Esophagus muscularis mucosa (tissue), 4 donors: Measurements from ENCODE around the gene RAPGEF1. TPM values are rescaled to one million over a fixed set of nuclear protein-coding genes. Genes with fewer than 3 reads are reported as not detected.

Source experiments
- DNase-seq: peaks from one replicate; pipeline ENCODE4 v3.0.0-alpha.2; 2017; ENCODE audit errors: extremely low spot score
- H3K27ac ChIP-seq, 4 donors: fragments of 200-600 bp; sonication (generic); replicated peaks in 1 of 4; 1 replicate in 3 of 4; 2 replicates in 1 of 4; pipeline ENCODE4 v1.5.1; 2016 to 2019; ENCODE audit warnings: mild to moderate bottlenecking in 1 of 4
- H3K27me3 ChIP-seq, 4 donors: fragments of 200-600 bp; sonication (generic); one replicate each; pipeline versions ENCODE4 v1.5.1 to v1.6.0; 2016 to 2019
- H3K36me3 ChIP-seq, 4 donors: fragments of 200-600 bp; sonication (generic); one replicate each; pipeline ENCODE4 v1.5.1; 2016 to 2019
- H3K4me1 ChIP-seq, 4 donors: fragments of 200-600 bp; sonication (generic); one replicate each; pipeline ENCODE4 v1.5.1; 2016 to 2019
- H3K4me3 ChIP-seq, 4 donors: fragments of 200-600 bp; sonication (generic); 1 replicate in 2 of 4; 2 replicates in 2 of 4; pipeline ENCODE4 v1.5.1; 2016 to 2019; ENCODE audit warnings: mild to moderate bottlenecking in 4 of 4, moderate library complexity in 1 of 4
- H3K9me3 ChIP-seq, 4 donors: fragments of 200-600 bp; sonication (generic); 1 replicate in 3 of 4; 2 replicates in 1 of 4; pipeline ENCODE4 v1.5.1; 2016 to 2019
- EP300 ChIP-seq: sonication (generic); formaldehyde crosslinking; IDR thresholded peaks from one replicate; pipeline ENCODE4 v1.6.1; 2017; ENCODE audit warnings: antibody characterized with exemption
- POLR2A ChIP-seq: fragments of 450-650 bp; IDR thresholded peaks from one replicate; pipeline ENCODE4 v1.6.1; 2017; ENCODE audit warnings: antibody characterized with exemption, moderate library complexity, mild to moderate bottlenecking, low read depth
- POLR2AphosphoS5 ChIP-seq, 2 donors: sonication (generic); formaldehyde crosslinking; IDR thresholded peaks; one replicate each; pipeline ENCODE4 v1.6.1; 2017; ENCODE audit warnings: antibody characterized with exemption in 2 of 2
- WGBS: methylation state at CpG from one replicate; pipeline ENCODE4 v1.1.5; 2018; 5-methylcytosine and 5-hydroxymethylcytosine counted together
- intact Hi-C: fragments of 100-400 bp; cut with DNase I; formaldehyde crosslinking; loops from one replicate; pipeline ENCODE4 v1.15.1; 2023
- total RNA-seq, 4 donors: library from RNA; depleted of rRNA; stranded (reverse); fragments of >200 nt; gene quantifications; one replicate each; pipeline versions ENCODE4 v1.1.0 to v1.2.1, GENCODE V29; 2016
- TF ChIP-seq, protein P1 (sequence below), 3 experiments: fragments of 200-600 bp in 2 of 3; fragments of 450-650 bp in 1 of 3; sonication (generic) in 2 of 3; IDR thresholded peaks; one replicate each; pipeline ENCODE4 v1.5.1; 2017 to 2019; ENCODE audit warnings: antibody characterized with exemption in 3 of 3, mild to moderate bottlenecking in 2 of 3, moderate library complexity in 1 of 3

Gene RAPGEF1
- total RNA-seq, 4 donors from 2014 or later, result 66.6 to 138 (median 101) TPM

DNA sequence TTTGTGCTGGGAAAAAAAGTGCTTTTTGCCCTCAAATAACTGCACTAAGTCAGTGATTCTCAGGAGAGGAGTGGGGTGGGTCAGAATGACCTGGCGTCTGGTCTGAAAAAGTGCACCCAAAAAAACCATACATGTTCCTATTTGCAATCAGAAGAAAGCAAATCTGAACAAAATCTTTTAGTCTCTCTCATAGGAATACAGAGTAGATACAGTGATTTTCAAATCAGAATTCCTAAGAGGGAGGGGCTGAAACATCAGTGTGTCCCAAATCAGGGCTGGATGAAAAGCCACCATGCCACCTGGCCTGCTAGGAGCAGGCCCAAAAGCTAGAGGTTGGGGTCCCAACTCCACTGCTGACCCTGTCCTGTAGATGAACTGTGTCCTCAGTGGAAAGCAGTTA, 66.8 kb downstream of the RAPGEF1 start:
- WGBS, result 100% methylated on average over 1 of the region's 1 CpG
- Histone ChIP-seq H3K4me1 (peaks cover 95 to 100% (median 98%) of the 10 kb centered on the region in 4 donors), H3K4me3 (no peak overlapping the region), H3K27me3 (no peaks in the 10 kb centered on the region), H3K9me3 (no peaks in the 10 kb centered on the region), H3K27ac (peak overlapping the region in 3 of 4 donors; percentile 42 to 90 (median 58)), H3K36me3 (no peaks in the 10 kb centered on the region)
- intact Hi-C loops, result no loop called here
- DNase-seq, result no peak
- TF ChIP-seq POLR2AphosphoS5 (IDR thresholded peaks at IDR 0.05), result no peak
- no peak for TF ChIP-seq POLR2A
- TF ChIP-seq EP300, result no peak
- TF ChIP-seq, protein P1, sequence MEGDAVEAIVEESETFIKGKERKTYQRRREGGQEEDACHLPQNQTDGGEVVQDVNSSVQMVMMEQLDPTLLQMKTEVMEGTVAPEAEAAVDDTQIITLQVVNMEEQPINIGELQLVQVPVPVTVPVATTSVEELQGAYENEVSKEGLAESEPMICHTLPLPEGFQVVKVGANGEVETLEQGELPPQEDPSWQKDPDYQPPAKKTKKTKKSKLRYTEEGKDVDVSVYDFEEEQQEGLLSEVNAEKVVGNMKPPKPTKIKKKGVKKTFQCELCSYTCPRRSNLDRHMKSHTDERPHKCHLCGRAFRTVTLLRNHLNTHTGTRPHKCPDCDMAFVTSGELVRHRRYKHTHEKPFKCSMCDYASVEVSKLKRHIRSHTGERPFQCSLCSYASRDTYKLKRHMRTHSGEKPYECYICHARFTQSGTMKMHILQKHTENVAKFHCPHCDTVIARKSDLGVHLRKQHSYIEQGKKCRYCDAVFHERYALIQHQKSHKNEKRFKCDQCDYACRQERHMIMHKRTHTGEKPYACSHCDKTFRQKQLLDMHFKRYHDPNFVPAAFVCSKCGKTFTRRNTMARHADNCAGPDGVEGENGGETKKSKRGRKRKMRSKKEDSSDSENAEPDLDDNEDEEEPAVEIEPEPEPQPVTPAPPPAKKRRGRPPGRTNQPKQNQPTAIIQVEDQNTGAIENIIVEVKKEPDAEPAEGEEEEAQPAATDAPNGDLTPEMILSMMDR (IDR thresholded peaks at IDR 0.05), result no peak

DNA sequence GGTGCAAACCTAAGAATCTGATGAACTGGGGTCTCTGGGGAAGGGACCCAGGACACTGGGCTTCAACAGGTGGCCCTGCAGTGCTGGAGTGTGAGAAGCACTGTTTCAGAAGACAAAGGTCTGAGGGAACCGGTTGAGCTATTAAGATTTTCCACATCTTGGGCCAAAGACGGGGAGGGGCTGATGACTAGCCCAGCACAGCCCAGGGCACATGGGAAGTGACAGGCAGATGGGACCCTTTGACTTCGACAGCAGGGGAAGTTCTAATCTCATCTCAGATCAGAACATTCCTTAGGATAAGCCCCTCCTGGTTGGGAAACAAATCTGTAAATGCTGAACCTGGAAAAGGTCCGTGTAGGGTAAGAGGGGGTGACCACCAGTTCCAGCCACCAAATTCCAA, 67.4 kb downstream of the RAPGEF1 start:
- Histone ChIP-seq H3K4me3 (no peak overlapping the region), H3K27ac (peak overlapping the region in 3 of 4 donors; percentile 42 to 90 (median 58)), H3K4me1 (peaks cover 95 to 100% (median 98%) of the 10 kb centered on the region in 4 donors), H3K27me3 (no peaks in the 10 kb centered on the region), H3K9me3 (no peaks in the 10 kb centered on the region), H3K36me3 (no peaks in the 10 kb centered on the region)
- intact Hi-C loops, result no loop called here
- peak; percentile 56 to 57 for TF ChIP-seq POLR2AphosphoS5 (IDR thresholded peaks at IDR 0.05)
- TF ChIP-seq, protein P1 (IDR thresholded peaks at IDR 0.05), result no peak
- WGBS, result 50% methylated on average over 4 of the region's 4 CpGs
- DNase-seq, result no peak

DNA sequence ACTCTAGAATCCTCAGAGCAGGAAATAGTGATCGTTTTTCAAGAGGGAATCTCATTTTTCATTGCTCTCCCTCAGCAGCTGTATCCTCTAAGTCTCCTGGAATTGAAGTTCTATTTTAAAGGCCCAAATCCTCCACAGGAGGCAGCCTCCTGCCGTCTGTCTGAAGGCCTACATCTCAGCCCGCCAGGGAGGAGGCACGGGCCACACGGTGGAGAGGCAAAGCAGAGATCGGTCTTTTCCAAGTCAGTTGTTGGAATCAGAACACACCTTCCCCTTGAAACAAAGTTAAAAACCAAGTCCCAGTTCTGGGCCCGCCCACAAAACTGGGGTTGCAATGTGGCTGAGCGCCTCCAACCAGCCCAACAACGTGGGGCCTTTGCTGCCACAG, 68.7 kb downstream of the RAPGEF1 start:
- H3K36me3 ChIP-seq, result no peaks in the 10 kb centered on the region
- 72% methylated on average over 6 of the region's 9 CpGs for WGBS
- TF ChIP-seq, protein P1 (IDR thresholded peaks at IDR 0.05), result no peak
- TF ChIP-seq EP300, result no peak
- TF ChIP-seq POLR2A, result no peak
- TF ChIP-seq POLR2AphosphoS5 (IDR thresholded peaks at IDR 0.05), result no peak
- no peaks in the 10 kb centered on the region for H3K27me3 ChIP-seq
- no peaks in the 10 kb centered on the region for H3K9me3 ChIP-seq
- intact Hi-C loops, result no loop called here
- no peak for DNase-seq
- H3K27ac ChIP-seq, result peak overlapping the region; percentile 57 to 80 (median 74)
- no peak overlapping the region for H3K4me3 ChIP-seq
- H3K4me1 ChIP-seq, result peaks cover 91 to 99% (median 93%) of the 10 kb centered on the region in 4 donors

DNA sequence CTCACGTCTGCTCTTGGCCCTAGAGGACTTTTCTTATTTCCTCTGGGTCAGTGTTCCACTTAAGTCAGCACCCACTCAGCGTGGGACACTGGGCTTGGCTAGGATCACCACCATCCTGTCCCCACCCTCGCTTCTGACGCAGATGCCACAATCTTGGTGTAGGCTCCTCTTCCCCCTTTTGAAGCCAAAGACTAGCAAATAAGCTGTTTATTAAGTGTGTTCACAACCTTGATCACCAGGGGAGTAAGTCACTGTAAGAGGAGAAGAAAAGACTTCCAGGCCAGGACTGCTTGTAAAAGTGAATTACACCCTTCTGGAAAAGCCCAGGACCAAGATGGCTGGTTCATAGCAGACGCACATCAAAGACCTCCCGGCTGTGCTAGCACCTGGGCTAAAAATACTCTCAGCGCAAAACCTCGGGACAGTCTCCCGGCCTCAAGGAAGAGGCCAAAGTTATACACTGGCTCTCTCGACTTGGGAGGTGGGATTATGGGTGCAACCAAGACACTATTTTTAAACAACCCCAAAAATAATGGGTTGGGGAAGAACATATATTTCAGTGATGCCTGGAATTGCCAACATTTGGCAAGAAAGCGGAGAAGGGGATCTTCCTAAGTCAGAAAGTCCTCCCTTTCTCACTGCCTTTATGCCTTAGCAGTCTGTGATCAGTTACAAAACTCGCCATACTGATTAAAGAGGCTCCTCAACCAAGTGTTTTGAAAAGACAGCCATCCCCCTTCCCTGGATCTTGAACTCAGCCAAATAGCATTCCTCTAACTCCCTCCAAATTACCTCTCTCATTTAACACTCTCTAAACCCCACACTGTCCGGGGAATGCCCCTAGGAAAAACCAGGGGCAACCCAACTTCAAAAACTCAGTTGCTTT, 69.4 kb downstream of the RAPGEF1 start:
- WGBS, result 65% methylated on average over 13 of the region's 13 CpGs
- H3K4me1 ChIP-seq, result peaks cover 84 to 96% (median 87%) of the 10 kb centered on the region in 4 donors
- H3K9me3 ChIP-seq, result no peaks in the 10 kb centered on the region
- H3K36me3 ChIP-seq, result no peaks in the 10 kb centered on the region
- H3K4me3 ChIP-seq, result no peak overlapping the region
- no peaks in the 10 kb centered on the region for H3K27me3 ChIP-seq
- intact Hi-C loops, result no loop called here
- TF ChIP-seq POLR2AphosphoS5 (IDR thresholded peaks at IDR 0.05), result peak; percentile 36 to 41
- TF ChIP-seq, protein P1 (IDR thresholded peaks at IDR 0.05), result no peak
- H3K27ac ChIP-seq, result peak overlapping the region; percentile 57 to 80 (median 74)
- DNase-seq, result no peak
